Pons (tissue), 1 donor: ENCODE measurements around the gene PCK2.

Experiments used
- DNase-seq: peaks from one replicate; pipeline ENCODE4 v3.0.0-alpha.2; 2016; ENCODE audit warnings: low spot score

PCK2 gene

GRCh38 chr14:24075485-24076301 is 18.4 kb upstream of the PCK2 start:
- no peak for DNase-seq

GRCh38 chr14:24076302-24076601 is 17.9 kb upstream of the PCK2 start:
- DNase-seq, result no peak

- DNase-seq, result no peak
Measured at GRCh38 chr14:24077086-24077485, 17.0 kb upstream of the PCK2 start.

- DNase-seq, result no peak
Measured at GRCh38 chr14:24078146-24078545, 16.0 kb upstream of the PCK2 start.

- DNase-seq, result no peak
Measured at GRCh38 chr14:24079491-24080141, 14.5 kb upstream of the PCK2 start.

DNA sequence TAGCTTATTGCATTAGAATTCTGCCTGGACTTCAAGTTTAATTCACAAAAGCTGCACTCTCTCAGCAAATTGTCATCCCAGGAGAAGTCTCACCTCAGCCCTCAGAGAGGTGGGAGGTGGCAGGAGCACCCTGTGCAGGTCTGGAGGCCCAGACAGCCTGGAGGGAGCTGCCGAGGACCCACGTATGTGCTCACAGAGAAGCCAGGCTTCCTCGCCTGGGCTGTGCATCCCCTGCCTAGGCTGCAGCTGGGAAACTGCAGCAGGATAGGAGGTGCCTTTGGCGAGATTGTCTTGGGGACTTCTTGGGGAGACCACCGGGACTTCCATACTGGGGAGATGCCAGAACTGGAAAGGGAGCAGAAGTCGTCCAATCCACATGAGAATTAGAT is 14.0 kb upstream of the PCK2 start:
- no peak for DNase-seq

- peak; percentile 63 for DNase-seq
Measured at GRCh38 chr14:24080888-24081738, 13.0 kb upstream of the PCK2 start.

DNA sequence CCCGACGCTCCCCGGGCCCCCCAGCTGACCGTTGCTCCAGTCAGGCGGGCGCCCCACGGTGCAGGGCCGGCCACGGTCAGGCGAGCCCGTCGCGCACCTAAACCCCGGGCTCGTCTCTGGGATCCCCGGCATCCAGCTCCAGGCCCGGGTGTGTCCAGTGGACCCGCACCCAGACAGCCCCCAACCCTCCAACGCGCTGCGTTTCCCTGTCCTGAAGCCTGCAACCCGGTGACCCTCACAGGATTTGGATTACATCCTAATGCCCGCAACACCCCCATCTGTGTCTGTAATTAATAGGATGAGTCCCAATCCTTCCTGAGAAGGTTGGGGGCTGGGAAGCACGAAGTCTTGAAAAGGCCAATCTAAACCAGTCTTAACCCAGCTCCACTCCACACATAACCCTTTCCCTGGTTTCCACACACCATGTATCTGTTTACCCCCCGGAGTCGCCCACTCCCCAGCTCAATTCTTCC is 12.3 kb upstream of the PCK2 start:
- no peak for DNase-seq

DNA sequence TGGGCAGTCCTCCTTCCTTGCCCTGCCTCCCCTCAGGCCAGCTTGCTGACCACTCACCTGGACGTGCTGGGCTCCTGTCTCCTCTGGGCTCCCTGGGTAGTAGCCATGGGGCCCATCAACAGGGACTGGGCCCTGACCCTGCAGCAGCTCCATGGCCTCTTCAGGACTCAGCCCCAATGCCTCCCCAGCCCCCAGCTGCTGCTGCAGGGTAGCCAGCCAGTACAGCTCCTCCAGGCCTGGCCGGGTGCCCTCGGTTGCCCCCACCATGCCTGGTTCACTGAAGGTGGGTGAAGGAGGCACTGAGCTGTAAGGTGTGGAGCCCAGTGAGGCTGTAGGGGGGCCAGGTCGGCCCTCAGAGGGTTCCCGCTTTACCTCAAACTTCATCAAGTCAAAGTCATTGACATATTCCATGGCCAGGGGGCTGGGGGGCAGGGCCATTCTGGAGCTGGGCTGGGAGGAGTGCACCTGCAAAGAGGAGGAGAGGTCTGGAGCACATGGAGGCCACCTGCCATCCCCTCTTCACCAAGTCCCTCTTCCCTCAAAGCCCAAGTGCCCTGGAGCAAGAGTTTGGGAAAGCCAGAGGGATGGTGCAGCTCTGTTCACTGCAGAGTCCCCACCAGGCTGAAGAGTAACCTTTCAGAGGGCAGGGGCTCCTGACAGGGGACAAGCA is 11.6 kb upstream of the PCK2 start:
- no peak for DNase-seq

- no peak for DNase-seq
Measured at GRCh38 chr14:24083462-24083861, 10.6 kb upstream of the PCK2 start.

GRCh38 chr14:24084440-24084839 is 9.7 kb upstream of the PCK2 start:
- DNase-seq, result no peak

- no peak for DNase-seq
Measured at GRCh38 chr14:24085215-24085614, 8.9 kb upstream of the PCK2 start.

DNA sequence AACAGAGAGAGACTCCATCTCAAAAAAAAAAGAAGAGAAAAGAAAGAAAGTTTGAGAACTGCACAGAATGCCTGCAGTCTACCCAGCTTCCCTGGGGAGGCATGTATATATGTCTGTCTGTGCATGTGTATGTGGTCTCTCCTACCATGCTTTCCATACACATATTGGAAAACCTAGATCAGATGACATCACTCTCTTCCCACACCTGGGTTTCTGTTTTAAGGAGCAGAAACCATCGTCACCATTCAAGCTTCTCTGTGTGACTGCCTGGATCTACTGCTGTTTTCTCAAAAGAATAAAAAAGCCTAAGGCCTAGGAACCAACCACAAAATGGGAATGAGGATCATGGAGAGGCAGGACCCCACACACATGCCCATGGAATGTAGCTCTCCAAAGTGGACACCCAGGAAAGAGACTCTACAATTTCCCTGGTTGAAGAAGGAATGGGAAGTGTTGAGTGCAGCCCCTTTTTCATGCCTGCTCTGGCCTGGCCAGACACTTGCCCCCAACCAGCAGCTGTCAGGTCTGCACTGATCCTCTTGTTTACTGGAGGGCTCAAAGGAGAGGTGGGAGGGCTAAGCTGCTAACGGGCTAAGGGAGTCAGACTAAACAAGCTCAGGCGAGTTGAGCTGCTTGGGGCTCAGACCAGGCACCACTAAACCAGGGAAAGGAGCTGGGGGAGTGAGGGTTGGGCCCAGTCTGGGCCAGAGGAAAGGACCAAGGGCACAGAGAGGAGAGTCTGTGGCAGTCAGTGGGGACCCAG is 7.7 kb upstream of the PCK2 start:
- DNase-seq, result no peak

GRCh38 chr14:24087004-24087403 is 7.1 kb upstream of the PCK2 start:
- DNase-seq, result no peak

GRCh38 chr14:24088095-24088494 is 6.0 kb upstream of the PCK2 start:
- no peak for DNase-seq

DNA sequence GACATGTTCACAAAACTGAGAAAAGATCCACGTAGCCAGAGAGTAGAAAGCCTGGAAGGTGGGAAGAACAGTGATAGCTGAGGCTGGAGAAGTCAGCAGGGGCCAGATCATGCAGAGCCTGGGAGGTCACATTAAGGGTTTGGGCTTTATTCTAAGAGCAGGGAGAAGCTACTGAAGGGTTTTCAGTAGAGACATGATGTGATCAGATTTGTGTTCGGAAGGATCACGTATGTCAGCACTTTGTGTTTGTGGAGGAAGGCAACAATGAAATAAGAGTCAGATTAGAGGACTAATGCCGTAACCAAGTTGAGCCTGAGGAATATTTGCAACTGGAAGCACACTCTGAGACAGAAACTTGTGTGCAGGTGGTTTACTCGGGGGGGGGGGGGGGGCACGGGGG is 4.2 kb upstream of the PCK2 start:
- DNase-seq, result no peak

GRCh38 chr14:24092110-24092504 is 2.0 kb upstream of the PCK2 start:
- no peak for DNase-seq

- DNase-seq, result no peak
Measured at GRCh38 chr14:24092505-24093206, 1.5 kb upstream of the PCK2 start.

- no peak for DNase-seq
Measured at GRCh38 chr14:24093207-24093900, 757 bp upstream of the PCK2 start.

DNA sequence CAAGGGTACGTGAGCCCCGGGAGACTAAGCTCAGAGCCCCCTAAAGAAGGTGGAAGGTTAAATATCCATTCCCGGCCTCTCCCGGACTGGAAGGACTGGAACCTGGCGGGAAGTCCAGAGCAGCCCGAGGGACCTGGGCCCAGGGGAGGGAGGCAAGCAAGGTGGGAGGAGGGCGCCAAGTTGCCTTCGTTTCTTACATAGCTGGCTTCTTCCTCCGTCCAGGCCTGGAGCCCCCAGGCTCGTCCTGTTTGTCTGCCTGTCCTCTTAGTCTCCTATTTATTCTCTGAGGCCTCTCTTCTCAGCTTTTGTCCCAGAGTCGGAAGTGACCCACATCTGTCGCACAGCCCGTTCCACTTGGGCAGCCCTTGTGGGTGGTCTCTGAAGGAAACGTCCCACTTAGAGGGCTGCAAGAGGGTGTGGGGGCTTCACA is 745 bp downstream of the PCK2 start:
- no peak for DNase-seq
